Measurements from ENCODE around the gene NMNAT2.

NMNAT2 gene

GRCh38 chr1:183262628-183263200 lies 155.5 kb downstream of the NMNAT2 start:
- no peak overlapping the region for H3K4me3 ChIP-seq (ENCODE audit: low read depth, low read length)
- H3K27me3 ChIP-seq (ENCODE audit: control insufficient read depth, insufficient read depth, low read length): no peaks in the 10 kb centered on the region
- H3K9ac ChIP-seq (ENCODE audit: low read depth, low read length): no peak overlapping the region

DNA sequence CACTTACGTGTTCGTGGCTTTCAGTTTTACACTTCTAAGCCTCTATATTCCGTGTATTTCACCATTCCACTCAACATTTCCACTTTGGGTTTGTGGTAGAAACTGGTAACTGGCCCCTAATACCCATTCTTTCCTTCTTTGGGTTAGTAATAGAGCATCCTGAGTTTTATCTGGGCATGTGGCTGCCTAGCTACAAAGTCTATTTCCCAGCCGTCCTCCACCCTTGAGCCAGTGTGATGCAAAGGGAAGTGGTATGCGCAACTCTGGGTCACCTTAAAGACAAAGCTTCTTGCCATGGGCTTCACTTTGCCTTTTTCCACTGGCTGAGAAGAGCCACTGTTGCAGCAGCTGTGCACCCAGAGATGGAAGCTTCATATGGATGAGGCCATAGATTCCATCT lies 158.3 kb downstream of the NMNAT2 start:
- H3K27ac ChIP-seq (ENCODE audit: low read depth, low read length): no peak overlapping the region
- no peak overlapping the region for H3K4me3 ChIP-seq (ENCODE audit: low read depth, low read length)
- H3K27me3 ChIP-seq (ENCODE audit: control insufficient read depth, insufficient read depth, low read length): no peaks in the 10 kb centered on the region

More at GRCh38 chr1:183262628-183263200, 155.5 kb downstream of the NMNAT2 start:
- Histone ChIP-seq H3K4me1 (ENCODE audit: control insufficient read depth, insufficient read depth, low read length) (peaks cover 5% of the 10 kb centered on the region; the same call in 1 of the 2 replicates), H3K9me3 (ENCODE audit: control insufficient read depth, insufficient read depth, low read length) (no peaks in the 10 kb centered on the region), H3K27ac (ENCODE audit: low read depth, low read length) (no peak overlapping the region), H3K36me3 (ENCODE audit: control insufficient read depth, insufficient read depth, low read length) (no peaks in the 10 kb centered on the region)

DNA sequence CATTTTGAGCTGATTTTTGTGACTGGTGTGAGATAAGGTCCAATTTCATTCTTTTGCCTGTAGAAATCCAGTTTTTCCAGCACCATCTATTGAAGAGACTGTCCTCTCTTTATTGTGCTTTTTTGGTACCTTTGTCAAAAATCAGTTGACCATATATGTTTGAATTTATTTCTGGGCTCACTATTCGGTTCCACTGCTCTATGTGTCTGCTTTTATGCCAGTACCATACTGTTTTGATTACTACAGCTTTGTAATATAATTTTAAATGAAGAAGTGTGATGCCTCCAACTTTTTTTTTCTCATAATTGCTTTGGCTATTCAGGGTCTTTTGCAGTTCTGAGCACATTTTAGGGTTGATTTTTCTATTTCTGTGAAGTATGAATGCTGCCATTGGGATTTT lies 163.1 kb downstream of the NMNAT2 start:
- H3K4me1 ChIP-seq (ENCODE audit: control insufficient read depth, insufficient read depth, low read length): peaks cover 4% of the 10 kb centered on the region; the same call in 1 of the 2 replicates
- no peaks in the 10 kb centered on the region for H3K27me3 ChIP-seq (ENCODE audit: control insufficient read depth, insufficient read depth, low read length)
- no peaks in the 10 kb centered on the region for H3K36me3 ChIP-seq (ENCODE audit: control insufficient read depth, insufficient read depth, low read length)
- H3K9me3 ChIP-seq (ENCODE audit: control insufficient read depth, insufficient read depth, low read length): no peaks in the 10 kb centered on the region
- H3K9ac ChIP-seq (ENCODE audit: low read depth, low read length): no peak overlapping the region
- H3K27ac ChIP-seq (ENCODE audit: low read depth, low read length): no peak overlapping the region
- no peak overlapping the region for H3K4me3 ChIP-seq (ENCODE audit: low read depth, low read length)

More for the DNA sequence above, 158.3 kb downstream of the NMNAT2 start:
- Histone ChIP-seq H3K9me3 (ENCODE audit: control insufficient read depth, insufficient read depth, low read length) (no peaks in the 10 kb centered on the region), H3K36me3 (ENCODE audit: control insufficient read depth, insufficient read depth, low read length) (no peaks in the 10 kb centered on the region), H3K4me1 (ENCODE audit: control insufficient read depth, insufficient read depth, low read length) (peaks cover 5% of the 10 kb centered on the region; the same call in 1 of the 2 replicates), H3K9ac (ENCODE audit: low read depth, low read length) (no peak overlapping the region)

DNA sequence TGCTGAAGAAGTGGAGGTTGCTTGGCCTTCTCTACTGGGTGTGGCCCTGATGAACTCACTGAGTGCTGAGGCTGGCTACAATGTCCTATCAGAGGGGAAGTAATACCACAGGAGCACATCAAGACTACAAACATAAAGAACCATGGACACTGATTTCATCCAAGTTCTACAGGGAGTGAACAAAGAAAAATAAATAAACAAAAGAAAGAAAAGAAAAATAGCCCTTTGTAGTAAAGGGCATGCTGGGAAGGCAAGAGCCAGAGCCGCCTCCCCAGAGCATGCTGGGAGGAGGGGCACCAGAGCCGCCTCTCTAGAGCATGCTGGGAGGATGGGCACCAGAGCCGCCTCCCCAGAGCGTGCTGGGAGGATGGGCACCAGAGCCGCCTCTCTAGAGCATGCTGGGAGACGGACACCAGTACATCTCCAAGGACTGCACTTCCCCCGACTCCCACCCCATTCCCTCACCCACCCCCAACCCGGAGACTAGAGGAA lies 166.2 kb downstream of the NMNAT2 start:
- Histone ChIP-seq H3K9ac (ENCODE audit: low read depth, low read length) (no peak overlapping the region), H3K27ac (ENCODE audit: low read depth, low read length) (no peak overlapping the region), H3K4me1 (ENCODE audit: control insufficient read depth, insufficient read depth, low read length) (no peaks in the 10 kb centered on the region), H3K9me3 (ENCODE audit: control insufficient read depth, insufficient read depth, low read length) (no peaks in the 10 kb centered on the region), H3K27me3 (ENCODE audit: control insufficient read depth, insufficient read depth, low read length) (no peaks in the 10 kb centered on the region), H3K4me3 (ENCODE audit: low read depth, low read length) (no peak overlapping the region), H3K36me3 (ENCODE audit: control insufficient read depth, insufficient read depth, low read length) (no peaks in the 10 kb centered on the region)

GRCh38 chr1:183251101-183251958 lies 166.8 kb downstream of the NMNAT2 start:
- no peak overlapping the region for H3K9ac ChIP-seq (ENCODE audit: low read depth, low read length)
- H3K27ac ChIP-seq (ENCODE audit: low read depth, low read length): no peak overlapping the region
- H3K36me3 ChIP-seq (ENCODE audit: control insufficient read depth, insufficient read depth, low read length): no peaks in the 10 kb centered on the region
- H3K27me3 ChIP-seq (ENCODE audit: control insufficient read depth, insufficient read depth, low read length): no peaks in the 10 kb centered on the region
- no peak overlapping the region for H3K4me3 ChIP-seq (ENCODE audit: low read depth, low read length)
- H3K4me1 ChIP-seq (ENCODE audit: control insufficient read depth, insufficient read depth, low read length): no peaks in the 10 kb centered on the region
- H3K9me3 ChIP-seq (ENCODE audit: control insufficient read depth, insufficient read depth, low read length): no peaks in the 10 kb centered on the region

- H3K9me3 ChIP-seq (ENCODE audit: control insufficient read depth, insufficient read depth, low read length): no peaks in the 10 kb centered on the region
- no peak overlapping the region for H3K9ac ChIP-seq (ENCODE audit: low read depth, low read length)
- H3K27me3 ChIP-seq (ENCODE audit: control insufficient read depth, insufficient read depth, low read length): no peaks in the 10 kb centered on the region
- no peaks in the 10 kb centered on the region for H3K4me1 ChIP-seq (ENCODE audit: control insufficient read depth, insufficient read depth, low read length)
- no peak overlapping the region for H3K4me3 ChIP-seq (ENCODE audit: low read depth, low read length)
- no peaks in the 10 kb centered on the region for H3K36me3 ChIP-seq (ENCODE audit: control insufficient read depth, insufficient read depth, low read length)
- H3K27ac ChIP-seq (ENCODE audit: low read depth, low read length): no peak overlapping the region
Measured at GRCh38 chr1:183249941-183250452, 168.2 kb downstream of the NMNAT2 start.

DNA sequence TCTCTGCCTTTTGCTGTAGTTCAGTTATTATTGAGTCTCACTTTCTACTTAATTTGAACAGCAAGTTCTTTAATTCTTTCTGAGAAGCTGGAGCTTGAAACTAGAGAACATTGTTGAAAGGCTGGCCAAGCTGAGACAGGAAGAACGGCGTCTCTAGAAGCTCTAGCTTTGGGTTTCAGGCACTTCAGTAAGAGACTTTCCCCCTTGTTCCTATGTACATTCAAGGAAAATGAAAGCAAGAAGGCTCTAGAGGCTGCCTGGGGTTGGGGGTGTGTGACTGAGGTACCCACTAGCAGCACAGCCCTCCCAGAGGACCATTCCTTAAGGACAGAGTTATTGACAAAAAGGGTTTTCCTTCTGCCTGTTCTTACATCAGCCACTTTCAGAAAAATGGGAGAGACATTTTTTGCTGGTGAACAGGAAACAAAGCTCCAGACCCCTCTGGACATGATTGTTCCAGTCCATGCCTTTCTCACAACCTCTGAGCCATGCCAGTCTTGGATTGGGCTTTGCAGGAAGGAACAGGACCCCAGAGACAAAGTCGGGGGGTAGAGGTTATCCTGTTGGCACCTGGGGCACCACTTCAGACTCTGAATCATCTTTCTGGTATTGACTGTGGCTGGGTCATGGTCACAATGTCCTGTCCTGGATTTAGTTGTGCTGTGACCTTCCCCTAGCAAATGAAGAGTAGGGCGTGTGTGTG lies 169.0 kb downstream of the NMNAT2 start:
- Histone ChIP-seq H3K27me3 (ENCODE audit: control insufficient read depth, insufficient read depth, low read length) (no peaks in the 10 kb centered on the region), H3K36me3 (ENCODE audit: control insufficient read depth, insufficient read depth, low read length) (no peaks in the 10 kb centered on the region), H3K27ac (ENCODE audit: low read depth, low read length) (no peak overlapping the region), H3K9ac (ENCODE audit: low read depth, low read length) (no peak overlapping the region), H3K4me3 (ENCODE audit: low read depth, low read length) (no peak overlapping the region), H3K4me1 (ENCODE audit: control insufficient read depth, insufficient read depth, low read length) (no peaks in the 10 kb centered on the region), H3K9me3 (ENCODE audit: control insufficient read depth, insufficient read depth, low read length) (no peaks in the 10 kb centered on the region)

GRCh38 chr1:183247931-183248330 lies 170.2 kb downstream of the NMNAT2 start:
- no peaks in the 10 kb centered on the region for H3K9me3 ChIP-seq (ENCODE audit: control insufficient read depth, insufficient read depth, low read length)
- H3K27me3 ChIP-seq (ENCODE audit: control insufficient read depth, insufficient read depth, low read length): no peaks in the 10 kb centered on the region
- no peaks in the 10 kb centered on the region for H3K4me1 ChIP-seq (ENCODE audit: control insufficient read depth, insufficient read depth, low read length)
- H3K27ac ChIP-seq (ENCODE audit: low read depth, low read length): no peak overlapping the region
- H3K4me3 ChIP-seq (ENCODE audit: low read depth, low read length): no peak overlapping the region
- H3K9ac ChIP-seq (ENCODE audit: low read depth, low read length): no peak overlapping the region
- H3K36me3 ChIP-seq (ENCODE audit: control insufficient read depth, insufficient read depth, low read length): peaks cover 6% of the 10 kb centered on the region; the same call in 1 of the 2 replicates

DNA sequence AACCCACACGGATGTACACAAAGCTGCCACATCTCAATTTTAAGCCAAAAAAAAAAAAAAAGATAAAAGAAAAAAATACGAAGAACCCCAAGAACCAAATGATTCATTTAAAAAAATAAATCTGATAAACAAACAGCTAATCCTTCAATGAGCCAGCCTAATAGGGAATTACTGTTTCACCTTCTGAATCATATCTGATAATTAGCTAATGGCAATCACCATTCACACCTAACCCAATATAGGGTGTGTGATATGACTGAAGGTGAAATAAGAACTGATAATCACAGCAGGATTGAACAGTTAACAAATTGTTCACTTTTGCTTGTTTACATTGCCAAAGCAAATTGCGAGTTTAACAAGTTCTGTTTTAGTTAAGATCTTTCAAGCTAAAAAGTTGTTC lies 170.7 kb downstream of the NMNAT2 start:
- no peak overlapping the region for H3K27ac ChIP-seq (ENCODE audit: low read depth, low read length)
- no peaks in the 10 kb centered on the region for H3K9me3 ChIP-seq (ENCODE audit: control insufficient read depth, insufficient read depth, low read length)
- H3K36me3 ChIP-seq (ENCODE audit: control insufficient read depth, insufficient read depth, low read length): peaks cover 6% of the 10 kb centered on the region; the same call in 1 of the 2 replicates
- H3K9ac ChIP-seq (ENCODE audit: low read depth, low read length): no peak overlapping the region
- H3K4me3 ChIP-seq (ENCODE audit: low read depth, low read length): no peak overlapping the region
- no peaks in the 10 kb centered on the region for H3K4me1 ChIP-seq (ENCODE audit: control insufficient read depth, insufficient read depth, low read length)
- no peaks in the 10 kb centered on the region for H3K27me3 ChIP-seq (ENCODE audit: control insufficient read depth, insufficient read depth, low read length)

- H3K4me1 ChIP-seq (ENCODE audit: control insufficient read depth, insufficient read depth, low read length): no peaks in the 10 kb centered on the region
- H3K9ac ChIP-seq (ENCODE audit: low read depth, low read length): no peak overlapping the region
Measured at GRCh38 chr1:183247066-183247465, 171.1 kb downstream of the NMNAT2 start.

More at GRCh38 chr1:183247066-183247465, 171.1 kb downstream of the NMNAT2 start:
- Histone ChIP-seq H3K4me3 (ENCODE audit: low read depth, low read length) (no peak overlapping the region), H3K27me3 (ENCODE audit: control insufficient read depth, insufficient read depth, low read length) (no peaks in the 10 kb centered on the region), H3K27ac (ENCODE audit: low read depth, low read length) (no peak overlapping the region), H3K36me3 (ENCODE audit: control insufficient read depth, insufficient read depth, low read length) (peaks cover 6% of the 10 kb centered on the region; the same call in 1 of the 2 replicates), H3K9me3 (ENCODE audit: control insufficient read depth, insufficient read depth, low read length) (no peaks in the 10 kb centered on the region)
